CD4-positive, alpha-beta T cell (primary cell): Measurements from ENCODE around the gene GNB2. TPM values are rescaled to one million over a fixed set of nuclear protein-coding genes. Genes with fewer than 3 reads are reported as not detected.
A peak's percentile ranks its signal among the peaks of the same experiment; 100 is the strongest.
"Not testable (repeated sequence)": the region's sequence is repeated elsewhere in the genome, so short reads cannot be mapped to it uniquely, and the experiment has no call there.

Experiments used
- ATAC-seq: fragments of 200-7000 bp; cut with Tn5 transposase; one replicate; pipeline ENCODE4 v1.10.0; 2022; ENCODE audit warnings: mild to moderate bottlenecking; ENCODE audit not compliant: poor library complexity
- CTCF ChIA-PET: fragments of 350-600 bp; sonication (Branson Sonifier 250); formaldehyde crosslinking; loops from one replicate; lab custom pipeline; 2021; ENCODE audit warnings: antibody characterized with exemption, inconsistent platforms; lab: Charles Lee
- POLR2A ChIA-PET: fragments of 350-600 bp; sonication (Branson Sonifier 250); formaldehyde crosslinking; loops from one replicate; lab custom pipeline; 2021; ENCODE audit warnings: antibody characterized with exemption, inconsistent platforms; lab: Charles Lee
- DNase-seq, 14 experiments: peaks; one replicate each; pipeline ENCODE4 v3.0.0-alpha.2; 2013 to 2020; ENCODE audit warnings: mixed read lengths in 2 of 14
- H3K27ac ChIP-seq, 2 donors: one replicate each; pipeline versions ENCODE4 v1.5.1 to v1.7.0; 2013; ENCODE audit warnings: low read length in 2 of 2, low read depth in 1 of 2, mild to moderate bottlenecking in 1 of 2
- H3K27me3 ChIP-seq, 2 experiments: 1 replicate in 1 of 2; 2 replicates in 1 of 2; pipeline versions ENCODE4 v1.6.1 to v1.7.0; 2013; ENCODE audit warnings: low read length in 2 of 2, control low read depth in 1 of 2, mild to moderate bottlenecking in 1 of 2, moderate library complexity in 1 of 2; ENCODE audit not compliant: insufficient read depth in 2 of 2, control insufficient read depth in 1 of 2
- H3K36me3 ChIP-seq: one replicate; pipeline ENCODE4 v1.6.1; 2013; ENCODE audit warnings: low read length, control low read depth; ENCODE audit not compliant: insufficient read depth
- H3K4me1 ChIP-seq: one replicate; pipeline ENCODE4 v1.6.1; 2013; ENCODE audit warnings: low read length, control low read depth; ENCODE audit not compliant: insufficient read depth
- H3K4me3 ChIP-seq: one replicate; pipeline ENCODE4 v1.5.1; 2013; ENCODE audit warnings: mild to moderate bottlenecking, low read length, moderate library complexity
- H3K9me3 ChIP-seq, 2 experiments: 1 replicate in 1 of 2; 2 replicates in 1 of 2; pipeline versions ENCODE4 v1.6.1 to v1.7.0; 2013; ENCODE audit warnings: low read length in 2 of 2, mild to moderate bottlenecking in 2 of 2, control low read depth in 1 of 2, moderate library complexity in 1 of 2; ENCODE audit not compliant: control insufficient read depth in 1 of 2, insufficient read depth in 1 of 2
- H3K27ac Mint-ChIP-seq: one replicate; pipeline ENCODE4 v1.8.0; 2020; ENCODE audit warnings: mixed read lengths
- H3K27me3 Mint-ChIP-seq: one replicate; pipeline ENCODE4 v1.8.0; 2021; ENCODE audit warnings: mixed read lengths
- H3K36me3 Mint-ChIP-seq: one replicate; pipeline ENCODE4 v1.8.0; 2021; ENCODE audit warnings: low read depth, mixed read lengths
- H3K4me1 Mint-ChIP-seq: one replicate; pipeline ENCODE4 v1.8.0; 2021; ENCODE audit warnings: low read depth, mixed read lengths
- H3K4me3 Mint-ChIP-seq: one replicate; pipeline ENCODE4 v1.8.0; 2020; ENCODE audit warnings: mild to moderate bottlenecking, mixed read lengths
- H3K9me3 Mint-ChIP-seq: one replicate; pipeline ENCODE4 v1.8.0; 2020; ENCODE audit warnings: mixed read lengths
- CTCF ChIP-seq: fragments of 200-600 bp; IDR thresholded peaks from one replicate; pipeline ENCODE4 v1.8.0; 2022; ENCODE audit warnings: antibody characterized with exemption, mild to moderate bottlenecking
- intact Hi-C, 2 experiments: fragments of 100-400 bp; cut with DNase I in 1 of 2; cut with micrococcal nuclease in 1 of 2; formaldehyde crosslinking; loops; one replicate each; pipeline versions ENCODE4 v1.15.1 to v1.9.0; 2023 to 2025; cut with DNase I, micrococcal nuclease
- total RNA-seq, 174 experiments: library from RNA in 2 of 174; stranded (reverse) in 2 of 174; gene quantifications; one replicate each; pipeline ENCODE4 v1.2.3 and lab custom pipeline; 2021 to 2026

Gene GNB2
- total RNA-seq, 2 experiments from 2014 or later, result 87.8 to 91.9 TPM

DNA sequence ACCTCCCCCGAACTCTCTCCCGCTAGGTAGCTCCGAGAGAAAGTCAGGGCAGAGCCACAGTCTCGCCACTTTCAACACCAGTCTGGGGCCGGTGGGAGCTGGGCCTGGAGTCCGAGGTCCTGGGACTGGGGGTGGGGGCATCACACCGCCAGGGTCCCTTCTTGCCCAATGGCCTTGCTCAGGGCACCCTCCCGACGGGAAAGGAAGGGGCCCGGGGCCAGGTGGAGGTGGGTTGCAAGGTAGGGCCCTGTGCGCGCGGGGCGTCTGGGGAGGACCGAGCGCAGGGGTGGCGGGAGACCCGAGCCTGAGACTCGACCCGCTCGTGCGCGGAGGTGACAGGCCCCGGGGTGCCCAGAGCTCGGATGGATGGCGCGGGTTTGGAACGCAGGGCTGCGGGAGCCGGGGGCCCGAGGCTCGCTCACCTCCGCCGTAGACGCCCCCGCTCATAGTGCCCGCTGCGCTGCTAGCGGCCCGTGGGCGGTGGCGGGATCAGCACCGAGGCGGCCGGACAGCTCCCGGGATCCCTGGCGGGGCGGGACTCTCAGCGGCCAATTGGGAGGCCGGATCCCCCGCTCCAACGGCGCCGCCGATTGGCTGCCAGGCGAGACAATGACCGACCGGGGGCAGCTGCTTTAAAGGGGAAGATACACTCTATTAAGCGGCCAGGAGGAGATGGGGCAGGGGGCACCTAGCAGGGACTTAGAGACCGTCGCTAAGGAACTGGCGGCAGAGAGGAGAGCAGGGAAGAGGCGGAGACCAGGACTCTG, 17.4 kb upstream of the GNB2 start, which contains the start of gene ACTL6B:
ACTL6B (minus strand) TSS at position 541 of the 767 bp plus-strand sequence; CDS start at position 447, 94 bp downstream.
- Mint-ChIP-seq H3K9me3 (no peaks in the 10 kb centered on the region), H3K36me3 (no peaks in the 10 kb centered on the region), H3K4me3 (no peak within 1 kb of the TSS), H3K27ac (no peak within 1 kb of the TSS), H3K27me3 (peaks cover 51% of the 10 kb centered on the region), H3K4me1 (peaks cover 5% of the 10 kb centered on the region)
- Histone ChIP-seq H3K36me3 (no peaks in the 10 kb centered on the region), H3K4me3 (no peak within 1 kb of the TSS), H3K4me1 (peaks cover 8% of the 10 kb centered on the region), H3K9me3 (peaks cover 0 to 22% of the 10 kb centered on the region in 2 experiments), H3K27ac (no peak within 1 kb of the TSS), H3K27me3 (peaks cover 35 to 53% of the 10 kb centered on the region in 2 experiments)
- DNase-seq (peak in 12 of 14 experiments; percentile 34 to 71 (median 42)), ATAC-seq (peak; percentile 79)
- POLR2A ChIA-PET, result interaction anchor here (1.0 kb wide), 1 partner anchor 43 kb away, joined by 3 read pairs; the partner anchor contains the start of gene MOSPD3
- CTCF ChIA-PET, result no interaction called here
- intact Hi-C loops, result no loop called here
- TF ChIP-seq CTCF, result no peak

- H3K4me1 Mint-ChIP-seq, ATAC-seq, H3K9me3 Mint-ChIP-seq, DNase-seq, intact Hi-C loops, H3K36me3 ChIP-seq, H3K9me3 ChIP-seq, CTCF ChIA-PET, H3K4me3 ChIP-seq, H3K27ac ChIP-seq, H3K4me1 ChIP-seq, H3K27ac Mint-ChIP-seq, POLR2A ChIA-PET, H3K4me3 Mint-ChIP-seq, H3K36me3 Mint-ChIP-seq: not testable (repeated sequence)
- peaks cover 20% of the 10 kb centered on the region for H3K27me3 Mint-ChIP-seq
- peaks cover 9 to 21% of the 10 kb centered on the region in 2 experiments for H3K27me3 ChIP-seq
Observed at GRCh38 chr7:100662194-100662776, 11.3 kb upstream of the GNB2 start.

DNA sequence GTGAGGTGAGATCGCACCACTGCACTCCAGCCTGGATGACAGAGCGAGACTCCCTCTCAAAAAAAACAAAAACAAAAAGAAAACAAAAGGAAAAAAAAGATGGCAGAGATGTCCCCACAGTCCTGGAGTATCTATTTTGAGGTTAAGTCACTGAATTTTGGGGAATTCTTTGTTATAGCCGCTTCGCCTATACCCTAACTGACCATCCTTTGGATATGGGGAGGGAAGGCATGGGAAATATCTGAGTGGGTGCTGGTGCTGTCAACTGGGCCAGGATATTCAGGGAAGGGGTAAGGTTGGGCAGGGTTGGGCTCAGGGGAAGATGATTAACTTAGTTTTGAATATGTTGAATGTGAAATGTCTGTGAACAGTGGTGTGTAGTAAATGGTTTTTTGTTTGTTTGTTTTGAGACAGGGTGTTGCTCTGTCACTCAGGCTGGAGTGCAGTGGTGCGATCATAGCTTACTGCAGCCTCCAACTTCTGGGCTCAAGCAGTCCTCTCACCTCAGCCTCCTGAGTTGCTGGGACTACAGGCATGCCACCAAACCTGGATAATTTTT, 8.3 kb upstream of the GNB2 start:
- no peaks in the 10 kb centered on the region for H3K9me3 ChIP-seq
- no peak overlapping the region for H3K27ac ChIP-seq
- Mint-ChIP-seq H3K9me3 (no peaks in the 10 kb centered on the region), H3K4me1 (no peaks in the 10 kb centered on the region), H3K36me3 (no peaks in the 10 kb centered on the region), H3K27me3 (no peaks in the 10 kb centered on the region), H3K4me3 (no peak overlapping the region), H3K27ac (no peak overlapping the region)
- no peak for ATAC-seq
- peaks cover 0 to 2% of the 10 kb centered on the region in 2 experiments for H3K27me3 ChIP-seq
- H3K4me1 ChIP-seq, result no peaks in the 10 kb centered on the region
- TF ChIP-seq CTCF, result no peak
- H3K36me3 ChIP-seq, result no peaks in the 10 kb centered on the region
- ChIA-PET CTCF (no interaction called here), POLR2A (no interaction called here)
- H3K4me3 ChIP-seq, result no peak overlapping the region
- DNase-seq, result no peak
- intact Hi-C loops, result no loop called here
